H1 (cell line): ENCODE measurements around the gene DECR2. TPM values are rescaled to one million over a fixed set of nuclear protein-coding genes. Genes with fewer than 3 reads are reported as not detected.

ENCODE experiments used
- BACH1 ChIP-seq: IDR thresholded peaks from 2 replicates; pipeline ENCODE4 v1.6.1; 2012; ENCODE audit warnings: low read length, improper control_type of control experiment
- TAF1 ChIP-seq: IDR thresholded peaks from 2 replicates; pipeline ENCODE4 v1.6.1; 2011; ENCODE audit warnings: mild to moderate bottlenecking, low read depth, low read length
- TCF12 ChIP-seq: IDR thresholded peaks from 2 replicates; pipeline ENCODE4 v1.6.1; 2011; ENCODE audit warnings: low read depth, mild to moderate bottlenecking, low read length
- polyA plus RNA-seq, 7 experiments: library from polyadenylated mRNA; depleted of rRNA in 3 of 7; stranded (reverse) in 5 of 7; unstranded in 2 of 7; fragments of >200 nt in 5 of 7; fragments of 200-250 nt in 2 of 7; gene quantifications; 1 replicate in 5 of 7; 2 replicates in 1 of 7; 4 replicates in 1 of 7; pipeline versions ENCODE4 v1.2.1 to v1.2.3, GENCODE V29; 2011 to 2013; ENCODE audit warnings: missing spikeins in 2 of 7, mixed read lengths in 2 of 7
- total RNA-seq: library from RNA; stranded (reverse); fragmentation: NEBNext Ultra II Directional; extraction: Animal tissue kit (Norgen Biotek cat#: 25700); gene quantifications from 2 replicates; pipeline ENCODE4 v1.2.1, GENCODE V29; 2021
- TF ChIP-seq, protein P1 (sequence below): IDR thresholded peaks from 2 replicates; pipeline ENCODE4 v1.6.1; 2012; ENCODE audit warnings: inconsistent platforms
- TF ChIP-seq, protein P2 (sequence below): IDR thresholded peaks from 2 replicates; pipeline ENCODE4 v1.6.1; 2011; ENCODE audit warnings: low read depth, mild to moderate bottlenecking, low read length; ENCODE audit not compliant: insufficient read depth

The DECR2 gene
- total and polyA plus RNA-seq, 2 of the 8 experiments (the other 6 are each of a cell fraction or from before 2014, with no cell fraction given): 28.2 to 39.9 TPM

GRCh38 chr16:426115-426905 lies 24.6 kb downstream of the DECR2 start (continued):
- TF ChIP-seq, protein P1, sequence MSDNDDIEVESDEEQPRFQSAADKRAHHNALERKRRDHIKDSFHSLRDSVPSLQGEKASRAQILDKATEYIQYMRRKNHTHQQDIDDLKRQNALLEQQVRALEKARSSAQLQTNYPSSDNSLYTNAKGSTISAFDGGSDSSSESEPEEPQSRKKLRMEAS: peak; percentile 35; the same call in 1 of the 2 replicates
- TF ChIP-seq BACH1 (peak; percentile 25; the same call in 1 of the 2 replicates), TCF12 (no peak), TAF1 (no peak)
- TF ChIP-seq, protein P2, sequence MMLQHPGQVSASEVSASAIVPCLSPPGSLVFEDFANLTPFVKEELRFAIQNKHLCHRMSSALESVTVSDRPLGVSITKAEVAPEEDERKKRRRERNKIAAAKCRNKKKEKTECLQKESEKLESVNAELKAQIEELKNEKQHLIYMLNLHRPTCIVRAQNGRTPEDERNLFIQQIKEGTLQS: no peak
